Uterus (tissue), 2 donors: Measurements from ENCODE around the gene TSNAXIP1.

Source experiments
- POLR2A ChIP-seq, 2 donors: fragments of 450-650 bp; IDR thresholded peaks; one replicate each; pipeline ENCODE4 v1.6.1; 2016; ENCODE audit warnings: antibody characterized with exemption in 2 of 2, mild to moderate bottlenecking in 1 of 2, moderate library complexity in 1 of 2
- TF ChIP-seq, protein P1 (sequence below), 4 experiments: fragments of 200-600 bp in 2 of 4; fragments of 450-650 bp in 2 of 4; sonication (generic) in 2 of 4; IDR thresholded peaks; one replicate each; pipeline ENCODE4 v1.5.1; 2016 to 2019; ENCODE audit warnings: antibody characterized with exemption in 4 of 4, mild to moderate bottlenecking in 2 of 4, moderate library complexity in 1 of 4

DNA sequence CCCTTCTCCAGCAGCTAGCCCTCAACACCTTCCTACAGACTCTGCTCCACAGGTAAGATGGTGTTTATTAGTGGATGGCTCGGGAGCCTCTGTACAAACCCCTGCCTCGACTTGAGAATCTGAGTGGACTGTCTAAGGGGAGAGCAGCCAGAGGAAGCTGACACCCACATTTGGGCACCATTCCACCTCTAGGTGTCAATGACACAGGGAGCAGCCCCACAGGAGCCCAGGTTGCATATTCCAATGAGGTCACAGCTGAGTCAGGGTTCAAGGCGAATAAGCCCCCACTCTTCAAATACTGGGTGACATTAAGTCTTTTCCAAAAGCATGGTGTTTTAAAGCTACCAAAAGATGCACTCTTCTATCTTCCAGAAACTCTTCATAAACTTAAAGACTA is 32.2 kb upstream of the TSNAXIP1 start:
- no peak for TF ChIP-seq POLR2A (IDR thresholded peaks at IDR 0.05)
- TF ChIP-seq, protein P1, sequence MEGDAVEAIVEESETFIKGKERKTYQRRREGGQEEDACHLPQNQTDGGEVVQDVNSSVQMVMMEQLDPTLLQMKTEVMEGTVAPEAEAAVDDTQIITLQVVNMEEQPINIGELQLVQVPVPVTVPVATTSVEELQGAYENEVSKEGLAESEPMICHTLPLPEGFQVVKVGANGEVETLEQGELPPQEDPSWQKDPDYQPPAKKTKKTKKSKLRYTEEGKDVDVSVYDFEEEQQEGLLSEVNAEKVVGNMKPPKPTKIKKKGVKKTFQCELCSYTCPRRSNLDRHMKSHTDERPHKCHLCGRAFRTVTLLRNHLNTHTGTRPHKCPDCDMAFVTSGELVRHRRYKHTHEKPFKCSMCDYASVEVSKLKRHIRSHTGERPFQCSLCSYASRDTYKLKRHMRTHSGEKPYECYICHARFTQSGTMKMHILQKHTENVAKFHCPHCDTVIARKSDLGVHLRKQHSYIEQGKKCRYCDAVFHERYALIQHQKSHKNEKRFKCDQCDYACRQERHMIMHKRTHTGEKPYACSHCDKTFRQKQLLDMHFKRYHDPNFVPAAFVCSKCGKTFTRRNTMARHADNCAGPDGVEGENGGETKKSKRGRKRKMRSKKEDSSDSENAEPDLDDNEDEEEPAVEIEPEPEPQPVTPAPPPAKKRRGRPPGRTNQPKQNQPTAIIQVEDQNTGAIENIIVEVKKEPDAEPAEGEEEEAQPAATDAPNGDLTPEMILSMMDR (IDR thresholded peaks at IDR 0.05) = no peak
